GM21717 (cell line): Measurements from ENCODE around the gene SLC6A9.

ENCODE experiments used
- ATAC-seq: cut with Tn5 transposase; IDR thresholded peaks from one replicate; pipeline ENCODE4 v1.9.1; 2021; ENCODE audit warnings: mild to moderate bottlenecking, moderate library complexity; ENCODE audit not compliant: unreplicated experiment

The SLC6A9 gene

GRCh38 chr1:43986712-43987111, 44.5 kb downstream of the SLC6A9 start:
- ATAC-seq: no peak

- ATAC-seq: no peak
Measured at GRCh38 chr1:43985984-43986595, 45.2 kb downstream of the SLC6A9 start.

- ATAC-seq: no peak
Measured at GRCh38 chr1:43984855-43985254, 46.4 kb downstream of the SLC6A9 start.

DNA sequence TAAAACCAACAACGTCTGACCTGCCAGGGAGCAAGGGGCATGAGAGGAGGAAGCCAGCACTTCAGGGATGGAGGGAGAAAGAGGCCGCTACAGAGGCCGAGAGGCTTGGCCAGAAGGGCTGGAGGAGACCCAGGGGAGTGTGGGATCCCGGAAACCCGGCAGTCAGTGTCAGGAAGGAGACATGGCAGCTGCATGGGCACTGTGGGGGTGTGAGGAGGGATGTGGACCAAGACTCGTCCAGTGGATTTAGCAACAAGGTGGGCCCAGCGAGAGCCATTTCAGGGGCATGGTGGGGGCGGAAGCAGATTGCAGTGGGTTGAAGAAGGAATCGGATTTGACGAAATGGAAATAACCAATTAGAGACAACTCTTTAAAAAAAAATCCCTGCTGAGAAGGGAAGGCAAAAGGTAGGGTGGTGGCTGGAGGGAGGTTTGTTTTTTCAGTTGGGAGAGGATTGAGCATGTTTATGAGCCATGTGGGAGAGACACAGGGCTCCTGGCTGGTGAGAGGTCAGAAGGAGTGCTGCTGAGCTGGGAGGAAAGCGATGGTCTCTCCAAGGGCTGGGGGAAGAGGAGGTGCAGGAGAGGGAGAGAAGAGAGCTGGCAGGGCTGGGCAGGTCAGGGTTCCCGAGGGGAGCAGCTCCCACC, 47.9 kb downstream of the SLC6A9 start:
- ATAC-seq: no peak

- ATAC-seq: no peak
Measured at GRCh38 chr1:43982808-43983207, 48.5 kb downstream of the SLC6A9 start.

GRCh38 chr1:43982241-43982640, 49.0 kb downstream of the SLC6A9 start:
- ATAC-seq: no peak

GRCh38 chr1:43981636-43982035, 49.6 kb downstream of the SLC6A9 start:
- no peak for ATAC-seq

DNA sequence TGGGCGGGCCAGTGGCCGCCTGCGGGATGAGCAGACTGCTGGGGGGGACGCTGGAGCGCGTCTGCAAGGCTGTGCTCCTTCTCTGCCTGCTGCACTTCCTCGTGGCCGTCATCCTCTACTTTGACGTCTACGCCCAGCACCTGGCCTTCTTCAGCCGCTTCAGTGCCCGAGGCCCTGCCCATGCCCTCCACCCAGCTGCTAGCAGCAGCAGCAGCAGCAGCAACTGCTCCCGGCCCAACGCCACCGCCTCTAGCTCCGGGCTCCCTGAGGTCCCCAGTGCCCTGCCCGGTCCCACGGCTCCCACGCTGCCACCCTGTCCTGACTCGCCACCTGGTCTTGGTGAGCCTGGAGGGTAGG, 50.1 kb downstream of the SLC6A9 start:
- ATAC-seq: no peak

DNA sequence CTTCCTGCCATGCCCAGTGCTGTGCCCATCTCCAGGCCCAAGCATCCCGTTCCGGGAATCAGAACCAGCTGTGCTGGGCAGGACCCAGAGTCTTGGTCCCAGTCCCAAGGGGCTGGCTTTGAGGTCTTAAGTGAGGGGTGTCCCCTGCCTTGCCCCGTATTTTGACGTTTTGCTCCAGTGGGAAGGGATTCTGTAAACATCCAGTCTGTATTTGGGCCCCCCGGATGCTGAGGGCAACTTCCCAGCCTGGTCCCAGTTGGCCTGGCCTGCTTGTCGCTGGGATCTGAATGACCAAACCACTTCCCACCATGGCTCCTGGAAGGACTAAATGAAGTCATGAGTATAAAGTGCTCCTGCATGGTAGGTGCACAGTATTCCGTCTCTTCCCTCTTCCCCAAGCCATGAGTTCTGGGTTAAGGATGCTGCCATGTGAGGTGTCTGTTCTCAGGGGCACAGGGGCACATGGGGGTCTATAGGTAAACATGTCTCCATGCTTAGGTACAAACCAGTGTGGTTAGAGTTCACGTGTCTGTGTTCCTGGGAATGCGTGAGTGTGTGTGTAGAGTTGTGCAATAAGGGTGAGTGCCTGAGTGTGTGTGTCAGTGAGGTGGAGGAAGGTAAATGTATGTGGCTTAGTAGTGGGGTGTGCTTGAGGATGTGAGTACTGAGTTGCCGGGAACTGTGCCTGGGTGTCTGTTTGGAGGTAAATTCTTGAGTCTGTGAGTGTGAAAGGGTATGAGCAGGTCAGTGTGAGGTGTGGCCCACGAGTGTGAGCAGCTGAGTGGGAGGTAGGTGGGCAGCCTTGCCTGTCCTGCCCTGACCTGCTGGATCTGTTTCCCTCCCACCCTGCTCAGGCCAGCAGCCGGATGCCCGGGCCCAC, 50.8 kb downstream of the SLC6A9 start:
- no peak for ATAC-seq

DNA sequence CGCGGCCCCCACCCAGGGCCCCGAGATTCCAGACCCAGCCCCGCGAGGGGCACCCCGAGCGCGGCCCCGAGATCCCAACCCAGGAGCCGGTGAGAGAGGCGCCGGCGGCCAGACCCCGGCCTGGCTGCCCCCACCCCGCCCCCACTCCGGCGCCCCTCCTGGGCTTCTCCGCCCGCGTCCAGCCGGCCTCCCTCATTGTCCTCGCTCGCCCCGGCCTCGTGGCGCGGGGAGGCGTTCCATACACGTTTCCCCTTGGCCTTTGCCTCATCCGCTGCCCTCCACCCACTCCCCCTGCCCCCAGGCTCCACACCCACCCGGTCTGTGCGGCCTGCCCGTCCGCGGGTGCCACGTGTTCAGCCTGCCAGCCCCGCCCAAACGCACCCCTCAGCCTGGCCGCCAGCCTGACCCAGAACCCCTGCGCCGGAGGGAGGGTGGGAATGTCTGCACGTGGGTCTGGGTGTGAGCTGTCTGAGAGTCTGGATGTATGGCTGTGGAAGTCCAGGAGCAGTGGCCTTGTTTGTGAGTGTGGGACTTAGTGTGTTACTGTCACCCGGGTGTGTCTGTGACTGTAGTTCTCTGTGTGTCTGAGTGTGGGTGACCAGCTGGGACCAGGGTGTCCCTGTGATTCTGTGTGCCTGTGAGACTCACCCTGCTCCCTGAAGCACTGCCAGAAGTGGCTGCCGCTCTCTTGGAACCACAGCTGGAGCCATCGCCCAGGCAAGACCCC, 51.6 kb downstream of the SLC6A9 start:
- no peak for ATAC-seq

DNA sequence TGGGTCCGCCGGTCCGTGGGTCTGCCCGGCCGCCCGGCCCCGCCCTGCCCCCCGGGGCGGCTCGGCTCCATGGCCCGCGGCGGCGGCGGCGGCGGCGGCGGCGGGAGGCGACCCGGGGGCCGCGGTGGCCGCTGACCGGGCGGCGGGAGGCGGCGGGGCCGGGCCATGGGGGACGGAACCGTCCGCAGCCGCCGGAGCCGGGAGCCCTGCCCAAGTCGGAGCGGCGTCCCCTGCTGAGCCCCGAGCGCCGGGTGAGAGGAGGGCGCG, 52.1 kb downstream of the SLC6A9 start:
- no peak for ATAC-seq

GRCh38 chr1:43978551-43979260, 52.6 kb downstream of the SLC6A9 start, which contains the start of gene B4GALT2:
TSS of gene B4GALT2 (plus strand) at chr1:43979210. CDS start at chr1:43981161, 1,951 bp downstream.
- no peak for ATAC-seq

GRCh38 chr1:43978264-43978550, 53.1 kb downstream of the SLC6A9 start:
- ATAC-seq: no peak

GRCh38 chr1:43977376-43978263, 53.6 kb downstream of the SLC6A9 start:
- ATAC-seq: no peak

GRCh38 chr1:43976890-43977289, 54.4 kb downstream of the SLC6A9 start:
- ATAC-seq: no peak

- ATAC-seq: no peak
Measured at GRCh38 chr1:43976045-43976444, 55.2 kb downstream of the SLC6A9 start.

DNA sequence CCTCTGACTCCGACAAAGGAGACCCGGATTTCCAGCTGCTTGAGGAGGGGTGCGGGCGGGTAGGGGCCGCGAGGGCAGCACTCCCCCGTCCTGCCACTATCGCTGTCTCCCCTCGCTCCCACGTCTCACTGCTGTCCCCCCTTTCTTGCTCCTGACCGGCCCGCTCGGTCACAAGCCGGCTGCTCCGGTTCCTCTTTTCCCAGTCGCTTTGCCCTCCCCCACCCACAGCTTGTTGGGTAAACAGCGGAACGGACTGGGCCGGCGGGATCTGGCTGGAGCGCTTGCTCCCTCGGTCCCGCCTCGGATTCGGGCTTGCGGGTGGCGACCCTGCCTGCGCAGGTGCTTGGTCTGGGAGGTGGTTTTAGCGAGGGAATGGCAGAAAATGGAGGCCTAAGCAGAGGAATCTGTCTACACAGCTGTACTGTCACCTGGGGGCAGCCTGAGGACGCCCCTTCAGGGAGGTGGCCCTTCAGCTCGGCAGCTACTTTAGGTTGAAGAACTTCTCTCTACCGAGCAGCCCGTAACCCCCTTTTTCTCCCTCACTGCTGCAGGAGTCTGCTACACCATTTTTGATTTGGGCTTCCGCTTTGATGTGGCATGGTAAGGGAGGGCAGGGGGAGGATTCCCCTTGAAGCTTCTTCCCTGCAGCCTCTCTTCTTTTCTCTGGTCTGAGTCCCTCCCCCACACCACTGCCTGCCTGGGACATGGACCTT, 55.9 kb downstream of the SLC6A9 start:
- no peak for ATAC-seq

- ATAC-seq: peak; percentile 58
Measured at GRCh38 chr1:43974443-43975248, 56.6 kb downstream of the SLC6A9 start, which contains the start of gene ATP6V0B. TSS of gene ATP6V0B (plus strand) at chr1:43974960. CDS start at chr1:43975041, 81 bp downstream.
